Measurements from ENCODE around the gene KCNK3.
A peak's percentile ranks its signal among the peaks of the same experiment; 100 is the strongest.

KCNK3 gene

DNA sequence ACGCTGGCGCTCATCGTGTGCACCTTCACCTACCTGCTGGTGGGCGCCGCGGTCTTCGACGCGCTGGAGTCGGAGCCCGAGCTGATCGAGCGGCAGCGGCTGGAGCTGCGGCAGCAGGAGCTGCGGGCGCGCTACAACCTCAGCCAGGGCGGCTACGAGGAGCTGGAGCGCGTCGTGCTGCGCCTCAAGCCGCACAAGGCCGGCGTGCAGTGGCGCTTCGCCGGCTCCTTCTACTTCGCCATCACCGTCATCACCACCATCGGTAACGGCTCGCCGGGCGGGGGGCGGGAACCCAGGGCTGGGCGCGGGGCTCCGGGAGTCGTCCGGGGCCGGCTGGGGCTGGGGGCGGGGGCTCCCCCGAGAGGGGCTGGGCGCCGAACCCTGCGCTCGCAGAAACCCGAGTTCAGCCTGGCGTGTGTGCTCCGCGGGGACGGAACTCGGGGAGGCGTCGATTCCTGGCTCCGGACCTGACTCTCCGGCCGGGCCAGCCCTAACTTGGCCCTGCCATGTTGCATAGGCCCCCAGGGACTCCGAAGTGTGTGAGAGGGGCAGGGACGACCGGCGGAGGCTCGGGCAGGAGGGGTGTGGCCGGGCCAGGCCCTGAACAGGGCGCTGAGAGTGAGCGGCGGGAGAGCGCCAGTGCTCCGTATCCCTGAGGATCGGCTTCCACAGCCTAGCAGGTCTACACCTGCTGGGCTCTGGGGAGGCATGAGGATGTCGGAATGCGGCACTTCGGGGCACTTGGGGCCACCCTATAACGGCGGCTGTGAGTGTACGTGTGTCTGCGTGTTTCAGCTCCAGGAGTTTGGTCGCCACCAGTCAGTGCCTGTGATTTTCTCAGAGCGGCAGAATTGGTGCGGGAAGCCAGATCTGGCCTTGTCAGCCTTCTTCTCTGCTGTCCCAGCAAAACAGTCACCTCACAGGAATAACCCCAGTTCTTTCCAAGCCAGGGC, 651 bp downstream of the KCNK3 start:
- peaks cover 37% of the 10 kb centered on the region for H3K4me1 ChIP-seq (ENCODE audit: control insufficient read depth, insufficient read depth, low read length)
- peak overlapping the region; percentile 80 for H3K4me3 ChIP-seq (ENCODE audit: low read length)
- H3K9me3 ChIP-seq (ENCODE audit: control insufficient read depth, low read length): no peaks in the 10 kb centered on the region
- H3K9ac ChIP-seq (ENCODE audit: low read length): peak overlapping the region; percentile 84
- peaks cover 9% of the 10 kb centered on the region for H3K36me3 ChIP-seq (ENCODE audit: control insufficient read depth, insufficient read depth, low read length, severe bottlenecking)
- peak; percentile 60 for DNase-seq (ENCODE audit: low read depth)
- H3K27me3 ChIP-seq (replicated peaks; ENCODE audit: control insufficient read depth, insufficient read depth, low read length): peaks cover 39% of the 10 kb centered on the region

DNA sequence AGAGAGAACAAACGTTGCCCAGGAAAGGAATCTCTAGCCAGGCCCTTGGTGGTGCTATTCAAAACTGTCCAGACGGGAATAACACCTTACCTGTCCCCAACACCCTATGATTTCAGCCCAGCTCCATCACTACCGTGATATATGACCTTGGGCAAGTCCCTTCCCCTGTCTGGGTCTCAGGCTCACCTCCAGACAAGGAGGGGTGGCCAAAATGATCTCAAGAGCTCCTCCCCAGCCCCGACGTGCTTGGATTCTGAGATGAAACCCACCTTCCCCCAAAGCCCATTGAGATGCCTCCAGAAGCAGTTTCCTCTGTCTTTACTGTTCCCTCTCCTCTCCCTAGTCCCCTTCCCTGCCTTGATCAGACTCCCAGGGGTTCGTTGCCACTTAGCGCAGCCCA, 1.5 kb downstream of the KCNK3 start:
- Histone ChIP-seq H3K36me3 (ENCODE audit: control insufficient read depth, insufficient read depth, low read length, severe bottlenecking) (peaks cover 9% of the 10 kb centered on the region), H3K9ac (ENCODE audit: low read length) (peak overlapping the region; percentile 84), H3K4me1 (ENCODE audit: control insufficient read depth, insufficient read depth, low read length) (peaks cover 37% of the 10 kb centered on the region), H3K27me3 (replicated peaks; ENCODE audit: control insufficient read depth, insufficient read depth, low read length) (peaks cover 31% of the 10 kb centered on the region), H3K9me3 (ENCODE audit: control insufficient read depth, low read length) (no peaks in the 10 kb centered on the region), H3K4me3 (ENCODE audit: low read length) (peak overlapping the region; percentile 80)
- no peak for DNase-seq (ENCODE audit: low read depth)

DNA sequence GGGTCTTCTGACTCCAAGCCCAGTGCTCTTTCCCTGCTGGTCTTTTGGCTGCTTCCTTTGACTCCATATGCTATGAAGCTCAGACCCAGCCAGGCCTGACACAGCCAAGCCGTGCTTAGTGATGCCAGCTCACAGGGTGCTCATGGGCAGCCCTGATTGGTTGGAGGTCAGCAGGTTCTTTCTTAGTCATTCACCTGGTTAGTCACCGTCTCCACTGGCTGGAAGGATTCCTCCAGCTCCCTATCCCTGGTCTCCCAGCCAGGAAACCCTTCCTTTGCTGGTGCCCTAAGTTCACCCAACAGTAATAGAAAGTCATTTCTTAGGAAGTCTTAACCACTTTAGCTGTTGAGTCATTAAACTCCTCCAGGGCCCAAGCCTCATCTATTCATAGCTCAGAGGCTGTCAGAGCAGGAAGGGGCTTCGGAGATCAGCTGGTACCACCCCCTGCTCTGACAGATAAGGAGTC, 3.9 kb downstream of the KCNK3 start:
- peak; percentile 19 for DNase-seq (ENCODE audit: low read depth)
- no peak overlapping the region for H3K4me3 ChIP-seq (ENCODE audit: low read length)
- H3K9ac ChIP-seq (ENCODE audit: low read length): no peak overlapping the region
- peaks cover 14% of the 10 kb centered on the region for H3K27me3 ChIP-seq (replicated peaks; ENCODE audit: control insufficient read depth, insufficient read depth, low read length)
- peaks cover 9% of the 10 kb centered on the region for H3K36me3 ChIP-seq (ENCODE audit: control insufficient read depth, insufficient read depth, low read length, severe bottlenecking)
- peaks cover 39% of the 10 kb centered on the region for H3K4me1 ChIP-seq (ENCODE audit: control insufficient read depth, insufficient read depth, low read length)
- no peaks in the 10 kb centered on the region for H3K9me3 ChIP-seq (ENCODE audit: control insufficient read depth, low read length)

DNA sequence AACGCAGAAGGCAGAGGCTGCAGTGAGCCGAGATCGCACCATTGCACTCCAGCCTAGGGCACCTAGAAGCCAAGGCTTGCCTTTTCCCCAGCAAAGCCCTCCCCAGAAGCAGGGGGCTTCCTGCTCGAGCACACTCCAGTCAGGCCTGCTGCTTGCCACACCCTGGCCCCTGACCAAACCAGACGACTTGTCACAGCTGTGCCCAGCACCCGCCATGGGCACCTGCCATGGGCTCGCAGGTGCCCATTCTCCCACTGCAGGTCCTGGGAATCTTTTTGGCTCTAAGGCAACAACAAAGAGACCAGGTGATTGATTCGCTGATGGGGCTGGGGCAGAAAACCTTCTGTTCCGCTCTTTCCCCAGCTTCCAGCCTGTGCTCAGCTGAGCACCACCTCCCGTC, 4.9 kb downstream of the KCNK3 start:
- Histone ChIP-seq H3K4me3 (ENCODE audit: low read length) (no peak overlapping the region), H3K4me1 (ENCODE audit: control insufficient read depth, insufficient read depth, low read length) (peaks cover 30% of the 10 kb centered on the region), H3K36me3 (ENCODE audit: control insufficient read depth, insufficient read depth, low read length, severe bottlenecking) (peaks cover 9% of the 10 kb centered on the region), H3K9ac (ENCODE audit: low read length) (no peak overlapping the region), H3K9me3 (ENCODE audit: control insufficient read depth, low read length) (no peaks in the 10 kb centered on the region), H3K27me3 (replicated peaks; ENCODE audit: control insufficient read depth, insufficient read depth, low read length) (peaks cover 12% of the 10 kb centered on the region)
- DNase-seq (ENCODE audit: low read depth): no peak

DNA sequence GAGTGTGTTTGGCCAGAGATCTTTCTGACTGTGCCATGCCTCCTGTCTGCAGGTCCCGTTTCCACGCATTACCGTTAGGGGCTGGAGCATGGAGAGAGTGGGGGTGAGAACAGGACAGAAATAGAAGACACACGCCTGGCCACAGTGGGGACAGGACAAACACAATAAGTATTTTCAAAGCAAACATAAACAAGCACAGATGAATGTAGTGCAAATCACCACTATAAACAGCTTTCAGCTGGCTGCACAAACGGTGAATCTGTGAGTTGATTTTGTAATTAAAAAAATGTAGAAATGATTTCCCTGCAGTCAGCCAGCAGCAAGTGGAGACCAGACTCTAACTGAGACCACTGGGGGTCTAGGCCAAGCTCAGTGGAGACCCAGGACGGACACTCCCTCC, 6.8 kb downstream of the KCNK3 start:
- Histone ChIP-seq H3K4me3 (ENCODE audit: low read length) (no peak overlapping the region), H3K27me3 (replicated peaks; ENCODE audit: control insufficient read depth, insufficient read depth, low read length) (peaks cover 1% of the 10 kb centered on the region), H3K9ac (ENCODE audit: low read length) (no peak overlapping the region), H3K36me3 (ENCODE audit: control insufficient read depth, insufficient read depth, low read length, severe bottlenecking) (peaks cover 9% of the 10 kb centered on the region), H3K4me1 (ENCODE audit: control insufficient read depth, insufficient read depth, low read length) (peaks cover 32% of the 10 kb centered on the region), H3K9me3 (ENCODE audit: control insufficient read depth, low read length) (no peaks in the 10 kb centered on the region)
- DNase-seq (ENCODE audit: low read depth): no peak

DNA sequence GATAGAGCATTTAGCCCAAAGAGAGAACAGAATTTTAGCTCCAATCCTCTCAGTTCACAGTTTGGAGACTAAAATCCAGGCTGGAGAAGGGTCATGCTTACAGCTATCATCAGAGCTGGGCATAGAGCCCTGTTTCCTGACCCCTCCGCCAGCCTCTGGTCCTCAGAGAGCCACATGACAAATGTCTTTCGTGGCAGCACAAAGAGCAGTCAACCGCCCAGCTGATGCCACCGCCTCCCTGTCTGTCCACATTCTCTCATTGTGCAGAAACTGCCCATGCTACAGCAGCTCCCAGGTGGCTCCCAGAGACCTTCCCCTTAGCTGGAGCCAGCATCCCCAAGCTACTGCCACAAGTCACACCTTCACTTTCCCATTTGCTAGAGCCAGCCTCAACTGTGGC, 7.6 kb downstream of the KCNK3 start:
- no peaks in the 10 kb centered on the region for H3K27me3 ChIP-seq (replicated peaks; ENCODE audit: control insufficient read depth, insufficient read depth, low read length)
- no peaks in the 10 kb centered on the region for H3K9me3 ChIP-seq (ENCODE audit: control insufficient read depth, low read length)
- H3K4me3 ChIP-seq (ENCODE audit: low read length): no peak overlapping the region
- H3K4me1 ChIP-seq (ENCODE audit: control insufficient read depth, insufficient read depth, low read length): peaks cover 36% of the 10 kb centered on the region
- no peak overlapping the region for H3K9ac ChIP-seq (ENCODE audit: low read length)
- peaks cover 9% of the 10 kb centered on the region for H3K36me3 ChIP-seq (ENCODE audit: control insufficient read depth, insufficient read depth, low read length, severe bottlenecking)
- no peak for DNase-seq (ENCODE audit: low read depth)

DNA sequence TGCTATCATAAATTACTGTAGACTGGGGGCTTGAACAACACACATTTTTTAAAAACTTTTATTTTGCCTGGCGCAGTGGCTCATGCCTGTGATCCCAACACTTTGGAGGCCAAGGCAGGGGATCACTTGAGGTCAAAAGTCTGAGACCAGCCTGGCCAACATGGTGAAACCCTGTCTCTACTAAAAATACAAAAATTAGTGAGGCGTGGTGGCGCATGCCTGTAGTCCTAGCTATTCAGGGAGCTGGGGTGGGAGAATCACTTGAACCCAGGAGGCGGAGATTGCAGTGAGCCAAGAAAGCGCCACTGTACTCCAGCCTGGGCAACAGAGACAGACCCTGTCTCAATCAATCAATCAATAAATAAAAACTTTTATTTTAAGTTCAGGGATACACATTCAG, 9.1 kb downstream of the KCNK3 start:
- no peak overlapping the region for H3K4me3 ChIP-seq (ENCODE audit: low read length)
- H3K27me3 ChIP-seq (replicated peaks; ENCODE audit: control insufficient read depth, insufficient read depth, low read length): no peaks in the 10 kb centered on the region
- no peak for DNase-seq (ENCODE audit: low read depth)
- H3K9me3 ChIP-seq (ENCODE audit: control insufficient read depth, low read length): no peaks in the 10 kb centered on the region
- peaks cover 9% of the 10 kb centered on the region for H3K36me3 ChIP-seq (ENCODE audit: control insufficient read depth, insufficient read depth, low read length, severe bottlenecking)
- peaks cover 32% of the 10 kb centered on the region for H3K4me1 ChIP-seq (ENCODE audit: control insufficient read depth, insufficient read depth, low read length)
- H3K9ac ChIP-seq (ENCODE audit: low read length): no peak overlapping the region

DNA sequence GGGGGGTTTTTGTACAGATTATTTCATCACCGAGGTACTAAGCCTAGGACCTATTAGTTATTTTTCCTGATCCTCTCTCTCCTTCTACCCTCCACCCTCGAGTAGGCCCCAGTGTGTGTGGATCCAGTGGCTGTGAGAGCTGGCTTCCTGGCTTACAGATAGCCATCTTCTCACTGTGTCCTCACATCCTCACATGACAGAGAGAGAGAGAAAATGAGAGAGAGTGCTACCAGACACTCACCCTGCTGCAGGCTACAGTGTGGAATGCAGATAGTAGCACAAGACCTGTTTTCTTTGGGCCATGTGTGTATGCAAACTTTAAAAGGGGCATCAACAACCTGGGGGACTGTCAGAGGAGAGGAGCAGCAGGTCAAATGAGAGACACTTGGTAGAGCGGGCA, 9.5 kb downstream of the KCNK3 start:
- no peaks in the 10 kb centered on the region for H3K27me3 ChIP-seq (replicated peaks; ENCODE audit: control insufficient read depth, insufficient read depth, low read length)
- H3K9ac ChIP-seq (ENCODE audit: low read length): no peak overlapping the region
- peaks cover 9% of the 10 kb centered on the region for H3K36me3 ChIP-seq (ENCODE audit: control insufficient read depth, insufficient read depth, low read length, severe bottlenecking)
- no peak overlapping the region for H3K4me3 ChIP-seq (ENCODE audit: low read length)
- DNase-seq (ENCODE audit: low read depth): peak; percentile 30
- H3K9me3 ChIP-seq (ENCODE audit: control insufficient read depth, low read length): no peaks in the 10 kb centered on the region
- H3K4me1 ChIP-seq (ENCODE audit: control insufficient read depth, insufficient read depth, low read length): peaks cover 33% of the 10 kb centered on the region

DNA sequence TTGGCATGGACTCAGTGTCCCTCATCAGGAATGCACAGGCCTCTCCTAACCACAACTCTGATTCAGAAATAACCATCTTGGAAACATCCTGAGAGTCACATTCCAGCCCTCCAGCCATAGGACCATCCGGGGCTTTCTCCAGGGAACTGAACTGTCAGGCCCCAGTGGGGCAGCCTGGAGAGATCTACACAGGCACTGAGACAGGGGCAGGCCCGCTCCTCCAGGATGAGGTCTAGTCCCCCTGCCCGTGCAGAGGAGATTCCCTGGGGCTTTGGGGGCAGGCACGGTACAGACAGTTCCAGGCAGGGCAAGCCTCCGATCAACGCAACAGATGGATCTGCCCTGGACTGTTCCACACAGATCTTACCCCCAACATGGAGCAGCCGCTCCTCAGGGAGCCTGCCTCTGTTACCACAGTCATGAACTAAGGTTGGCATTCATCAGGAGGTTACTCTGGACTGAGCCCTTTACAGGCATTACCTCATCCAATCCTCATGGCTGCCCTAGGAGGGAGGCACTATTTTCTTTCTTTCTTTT, 12.0 kb downstream of the KCNK3 start:
- Histone ChIP-seq H3K4me3 (ENCODE audit: low read length) (no peak overlapping the region), H3K4me1 (ENCODE audit: control insufficient read depth, insufficient read depth, low read length) (peaks cover 40% of the 10 kb centered on the region), H3K9ac (ENCODE audit: low read length) (peak overlapping the region; percentile 2), H3K9me3 (ENCODE audit: control insufficient read depth, low read length) (no peaks in the 10 kb centered on the region), H3K36me3 (ENCODE audit: control insufficient read depth, insufficient read depth, low read length, severe bottlenecking) (no peaks in the 10 kb centered on the region), H3K27me3 (replicated peaks; ENCODE audit: control insufficient read depth, insufficient read depth, low read length) (no peaks in the 10 kb centered on the region)
- peak; percentile 86 for DNase-seq (ENCODE audit: low read depth)

DNA sequence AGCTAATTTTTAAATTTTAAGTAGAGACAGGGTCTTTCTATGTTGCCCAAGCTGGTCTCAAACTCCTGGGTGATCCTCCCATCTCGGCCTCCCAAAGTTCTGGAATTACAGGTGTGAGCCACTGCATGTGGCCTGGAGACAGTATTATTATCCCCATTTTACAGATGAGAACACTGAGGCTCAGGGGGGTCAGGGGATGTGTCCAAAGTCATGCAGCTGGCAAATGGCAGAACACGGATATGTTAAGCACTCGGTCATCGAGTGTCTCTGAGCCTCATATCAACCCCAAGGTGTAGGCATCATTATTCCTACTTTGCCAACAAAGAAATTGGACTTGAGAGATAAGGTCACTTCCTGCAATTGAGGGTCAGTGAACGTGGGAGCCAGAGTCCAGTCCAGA, 12.6 kb downstream of the KCNK3 start:
- Histone ChIP-seq H3K9ac (ENCODE audit: low read length) (peak overlapping the region; percentile 2), H3K36me3 (ENCODE audit: control insufficient read depth, insufficient read depth, low read length, severe bottlenecking) (no peaks in the 10 kb centered on the region), H3K9me3 (ENCODE audit: control insufficient read depth, low read length) (no peaks in the 10 kb centered on the region), H3K4me3 (ENCODE audit: low read length) (no peak overlapping the region), H3K27me3 (replicated peaks; ENCODE audit: control insufficient read depth, insufficient read depth, low read length) (no peaks in the 10 kb centered on the region), H3K4me1 (ENCODE audit: control insufficient read depth, insufficient read depth, low read length) (peaks cover 36% of the 10 kb centered on the region)
- no peak for DNase-seq (ENCODE audit: low read depth)

DNA sequence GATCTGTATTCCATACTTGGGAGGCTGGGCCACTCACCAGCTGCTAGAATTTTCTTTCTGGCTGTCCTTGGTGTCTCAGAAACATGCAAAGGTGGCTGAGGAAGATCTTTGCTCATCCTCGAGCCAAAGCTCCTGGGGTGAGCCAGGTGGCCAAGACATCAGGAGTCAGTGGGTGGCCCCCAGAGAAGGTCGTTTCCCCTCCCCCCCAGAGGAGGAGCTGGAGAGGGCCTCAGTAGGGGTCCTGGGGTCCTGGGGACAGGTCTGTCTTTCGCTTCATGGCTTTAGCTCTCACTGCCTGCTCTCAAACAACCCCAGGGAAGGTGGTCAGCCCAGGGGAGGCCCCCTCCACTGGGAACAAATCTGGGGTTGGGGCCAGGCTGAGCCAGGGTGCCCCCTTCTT, 13.6 kb downstream of the KCNK3 start:
- Histone ChIP-seq H3K4me3 (ENCODE audit: low read length) (no peak overlapping the region), H3K9ac (ENCODE audit: low read length) (no peak overlapping the region)

More for the DNA sequence above, 13.6 kb downstream of the KCNK3 start:
- peaks cover 36% of the 10 kb centered on the region for H3K4me1 ChIP-seq (ENCODE audit: control insufficient read depth, insufficient read depth, low read length)
- H3K9me3 ChIP-seq (ENCODE audit: control insufficient read depth, low read length): no peaks in the 10 kb centered on the region
- no peaks in the 10 kb centered on the region for H3K27me3 ChIP-seq (replicated peaks; ENCODE audit: control insufficient read depth, insufficient read depth, low read length)
- no peaks in the 10 kb centered on the region for H3K36me3 ChIP-seq (ENCODE audit: control insufficient read depth, insufficient read depth, low read length, severe bottlenecking)
- no peak for DNase-seq (ENCODE audit: low read depth)
